GM23248 (cell line): ENCODE data around the gene QRICH2. TPM values are rescaled to one million over a fixed set of nuclear protein-coding genes. Genes with fewer than 3 reads are reported as not detected.

Experiments used
- DNase-seq: peaks from one replicate; pipeline ENCODE4 v3.0.0-alpha.2; 2015
- H2AFZ ChIP-seq: fragments of 200-600 bp; sonication (generic); 2 replicates; pipeline ENCODE4 v1.6.1; 2016; ENCODE audit warnings: antibody characterized with exemption
- H3F3A ChIP-seq: fragments of 200-600 bp; sonication (generic); 2 replicates; pipeline ENCODE4 v1.6.1; 2016; ENCODE audit warnings: mild to moderate bottlenecking, antibody characterized with exemption, mixed run types; ENCODE audit not compliant: insufficient read depth
- H3K27ac ChIP-seq: fragments of 200-600 bp; sonication (generic); 2 replicates; pipeline ENCODE4 v1.5.1; 2016; ENCODE audit warnings: mild to moderate bottlenecking
- H3K27me3 ChIP-seq: fragments of 200-600 bp; sonication (generic); replicated peaks from 2 replicates; pipeline ENCODE4 v1.6.1; 2016; ENCODE audit warnings: mild to moderate bottlenecking; ENCODE audit not compliant: insufficient read depth
- H3K36me3 ChIP-seq: fragments of 200-600 bp; sonication (generic); 2 replicates; pipeline ENCODE4 v1.6.1; 2016; ENCODE audit warnings: low read depth, mild to moderate bottlenecking
- H3K4me1 ChIP-seq: fragments of 200-600 bp; sonication (generic); 2 replicates; pipeline ENCODE4 v1.6.1; 2016; ENCODE audit warnings: mild to moderate bottlenecking; ENCODE audit not compliant: insufficient read depth
- H3K4me2 ChIP-seq: fragments of 200-600 bp; sonication (generic); one replicate; pipeline ENCODE4 v1.6.1; 2016; ENCODE audit warnings: mild to moderate bottlenecking; ENCODE audit not compliant: unreplicated experiment
- H3K4me3 ChIP-seq: fragments of 200-600 bp; sonication (generic); 2 replicates; pipeline ENCODE4 v1.5.1; 2016; ENCODE audit warnings: mild to moderate bottlenecking
- H3K79me2 ChIP-seq: fragments of 200-600 bp; sonication (generic); 2 replicates; pipeline ENCODE4 v1.6.1; 2016; ENCODE audit warnings: mild to moderate bottlenecking; ENCODE audit not compliant: insufficient read depth
- H3K9ac ChIP-seq: fragments of 200-600 bp; sonication (generic); 2 replicates; pipeline ENCODE4 v1.6.1; 2016; ENCODE audit warnings: mild to moderate bottlenecking
- H3K9me2 ChIP-seq: fragments of 200-600 bp; sonication (generic); 2 replicates; pipeline ENCODE4 v1.6.1; 2016; ENCODE audit warnings: mixed run types, mild to moderate bottlenecking, moderate library complexity; ENCODE audit not compliant: insufficient read depth
- H3K9me3 ChIP-seq: fragments of 200-600 bp; sonication (generic); one replicate; pipeline ENCODE4 v1.6.1; 2017; ENCODE audit warnings: low read depth
- H4K20me1 ChIP-seq: fragments of 200-600 bp; sonication (generic); 2 replicates; pipeline ENCODE4 v1.6.0; 2016; ENCODE audit not compliant: insufficient read depth
- EZH2 ChIP-seq: fragments of 200-600 bp; sonication (generic); IDR thresholded peaks from 2 replicates; pipeline ENCODE4 v1.6.1; 2018; ENCODE audit warnings: antibody characterized with exemption, mild to moderate bottlenecking; ENCODE audit not compliant: insufficient read depth, poor library complexity, severe bottlenecking
- EZH2phosphoT487 ChIP-seq: fragments of 200-600 bp; sonication (generic); IDR thresholded peaks from 2 replicates; pipeline ENCODE4 v1.6.1; 2018; ENCODE audit warnings: antibody characterized with exemption, moderate library complexity, mild to moderate bottlenecking, low read depth; ENCODE audit not compliant: insufficient read depth
- WGBS, 2 experiments: methylation state at CpG; one replicate each; pipeline ENCODE4 v1.1.6; 2015 to 2017; ENCODE audit warnings: low lambda C conversion rate in 2 of 2, low coverage in 1 of 2; ENCODE audit errors: missing lambda C conversion rate in 2 of 2; 5-methylcytosine and 5-hydroxymethylcytosine counted together
- in situ Hi-C: fragments of 300-500 bp; cut with MboI; formaldehyde crosslinking; loops from 2 replicates; pipeline ENCODE4 v1.15.0; 2020
- polyA plus RNA-seq: library from polyadenylated mRNA; unstranded; fragments of >200 nt; fragmentation: Nextera tagmentation; extraction: Ambion mirVana; gene quantifications from 2 replicates; pipeline ENCODE4 v1.2.1, GENCODE V29; 2016
- total RNA-seq: library from RNA; depleted of rRNA; stranded (reverse); fragments of >200 nt; shearing (Covaris generic); gene quantifications from 2 replicates; pipeline ENCODE4 v1.2.3, GENCODE V29; 2014

Gene QRICH2
- total and polyA plus RNA-seq, 2 experiments from 2014 or later: 1.3 to 4.0 TPM

DNA sequence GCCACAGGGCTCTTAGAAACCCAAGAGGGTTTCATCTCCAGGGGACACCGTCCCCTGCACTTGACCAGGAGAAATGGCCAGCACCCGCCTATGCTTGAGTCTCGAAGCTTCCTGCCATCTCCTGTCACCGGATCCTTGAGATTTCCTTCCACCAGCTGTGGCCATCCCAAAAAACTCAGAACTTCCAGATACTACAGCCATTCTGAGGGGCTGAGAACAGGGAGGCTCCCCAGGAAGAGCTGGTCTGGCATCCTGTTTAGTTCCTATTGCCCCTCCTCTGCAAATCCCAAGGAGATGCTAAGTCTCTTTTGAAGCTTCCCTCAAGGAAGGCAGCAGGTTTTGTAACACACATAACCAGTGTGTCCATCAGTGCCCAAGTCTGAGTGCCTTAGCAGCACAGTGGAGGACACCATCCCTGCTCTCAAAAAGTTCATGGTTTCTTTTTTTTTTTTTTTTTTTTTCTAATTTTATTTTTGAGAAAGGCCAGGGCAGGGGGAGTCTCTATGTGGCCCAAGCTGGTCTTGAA, 41.0 kb downstream of the QRICH2 start:
- no peak for DNase-seq
- no peaks in the 10 kb centered on the region for H3K9me2 ChIP-seq
- no peaks in the 10 kb centered on the region for H3K27me3 ChIP-seq
- H3K36me3 ChIP-seq: no peaks in the 10 kb centered on the region
- H4K20me1 ChIP-seq: no peaks in the 10 kb centered on the region
- H3K4me3 ChIP-seq: peak overlapping the region; percentile 88
- H3K27ac ChIP-seq: no peak overlapping the region
- 92 to 96% methylated on average over 4 of the region's 4 CpGs for WGBS, 2 experiments
- no peaks in the 10 kb centered on the region for H3K9me3 ChIP-seq
- peaks cover 22% of the 10 kb centered on the region for H3K4me1 ChIP-seq
- peak overlapping the region; percentile 97 for H3K4me2 ChIP-seq
- in situ Hi-C loops: no loop called here
- peak overlapping the region; percentile 98; the same call in 1 of the 2 replicates for H3K9ac ChIP-seq
- H3K79me2 ChIP-seq: peaks cover 44% of the 10 kb centered on the region
- no peak overlapping the region for H2AFZ ChIP-seq
- H3F3A ChIP-seq: peaks cover 7% of the 10 kb centered on the region
- no peak for TF ChIP-seq EZH2
- TF ChIP-seq EZH2phosphoT487: no peak

DNA sequence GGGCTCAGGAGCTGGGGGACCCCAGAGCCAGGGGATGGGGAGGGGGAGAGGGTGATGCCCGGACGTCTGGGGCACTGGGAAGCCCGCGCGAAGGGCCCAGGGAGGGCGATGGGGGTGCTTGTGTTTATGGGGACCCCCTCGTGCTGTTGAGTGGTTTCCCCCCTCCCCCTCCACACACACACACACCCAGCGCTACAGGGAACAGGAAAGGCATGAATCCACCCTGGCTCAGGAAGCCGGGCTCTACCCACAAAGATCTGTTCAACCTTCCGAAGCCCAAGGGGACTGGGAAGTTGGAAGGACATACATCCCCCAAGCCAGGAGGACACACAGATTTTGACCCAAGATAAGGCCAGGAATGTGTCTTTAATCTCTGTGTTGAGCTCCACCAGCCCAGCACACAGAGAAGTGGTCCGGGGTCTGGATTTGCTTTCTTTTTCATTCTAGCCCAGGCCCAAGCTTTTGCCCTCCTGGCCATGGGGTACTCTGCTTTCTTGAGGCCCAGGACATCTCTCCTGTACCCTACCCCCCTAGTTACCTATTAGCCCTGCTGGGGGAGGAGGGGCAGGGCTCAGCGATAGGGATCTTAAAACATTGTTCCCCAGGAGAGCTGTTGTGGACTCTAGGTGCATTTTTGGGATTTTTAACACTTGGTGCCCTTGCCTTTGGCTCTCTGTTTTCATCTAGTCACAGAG, 41.7 kb downstream of the QRICH2 start:
- H3K79me2 ChIP-seq: peaks cover 44% of the 10 kb centered on the region

DNA sequence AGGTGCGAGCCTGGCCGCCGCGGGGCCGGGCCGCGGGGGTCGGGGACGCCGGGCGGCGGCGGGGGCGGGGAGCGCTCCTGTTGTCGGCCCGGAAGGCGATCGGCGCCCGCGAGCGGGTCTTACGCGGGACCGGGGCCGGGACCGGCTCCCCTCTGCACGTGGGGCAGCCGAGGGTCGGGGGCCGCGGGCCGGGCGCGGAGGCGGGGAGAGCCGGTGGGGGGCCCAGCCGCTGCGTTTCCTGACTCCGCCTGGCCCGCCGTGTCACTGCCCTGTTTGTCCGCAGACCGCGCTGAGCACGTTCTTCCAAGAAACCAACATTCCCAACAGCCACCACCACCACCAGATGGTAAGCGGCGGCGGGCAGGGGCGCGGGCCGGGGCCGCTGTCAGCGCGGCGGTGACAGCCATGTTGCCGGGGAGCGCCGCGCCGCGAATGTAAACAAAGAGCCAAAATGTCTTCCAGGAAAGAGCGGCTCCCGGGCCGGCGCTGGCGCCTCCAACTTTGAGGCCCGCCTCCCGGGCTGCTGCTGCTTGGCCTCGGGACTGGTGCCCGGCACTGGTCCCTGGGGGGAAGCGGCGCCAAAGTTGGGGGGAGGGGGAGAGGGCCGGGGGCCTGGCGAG, 42.3 kb downstream of the QRICH2 start:
- 0 to 1% methylated on average over 30 to 32 of the region's 76 CpGs for WGBS, 2 experiments
- Histone ChIP-seq H3K27ac (peak overlapping the region; percentile 72), H3K9me2 (no peaks in the 10 kb centered on the region), H2AFZ (no peak overlapping the region), H3K27me3 (no peaks in the 10 kb centered on the region), H4K20me1 (no peaks in the 10 kb centered on the region), H3K9me3 (no peaks in the 10 kb centered on the region), H3K4me2 (peak overlapping the region; percentile 97), H3F3A (peaks cover 7% of the 10 kb centered on the region), H3K4me1 (peaks cover 22% of the 10 kb centered on the region), H3K36me3 (no peaks in the 10 kb centered on the region), H3K9ac (peak overlapping the region; percentile 98), H3K79me2 (peaks cover 44% of the 10 kb centered on the region), H3K4me3 (peak overlapping the region; percentile 88)
- in situ Hi-C loops: no loop called here
- peak; percentile 81 for DNase-seq
- TF ChIP-seq EZH2phosphoT487: no peak
- no peak for TF ChIP-seq EZH2

More for the DNA sequence above, 41.7 kb downstream of the QRICH2 start:
- in situ Hi-C loops: no loop called here
- peak overlapping the region; percentile 97 for H3K4me2 ChIP-seq
- no peak overlapping the region for H2AFZ ChIP-seq
- no peaks in the 10 kb centered on the region for H3K9me3 ChIP-seq
- H3K27ac ChIP-seq: peak overlapping the region; percentile 72
- H3K4me1 ChIP-seq: peaks cover 22% of the 10 kb centered on the region
- no peaks in the 10 kb centered on the region for H3K9me2 ChIP-seq
- TF ChIP-seq EZH2phosphoT487 (no peak), EZH2 (no peak)
- H3K4me3 ChIP-seq: peak overlapping the region; percentile 88
- WGBS, 2 experiments: 7 to 15% methylated on average over 5 to 11 of the region's 12 CpGs
- peaks cover 7% of the 10 kb centered on the region for H3F3A ChIP-seq
- H3K36me3 ChIP-seq: no peaks in the 10 kb centered on the region
- DNase-seq: peak; percentile 60
- H3K9ac ChIP-seq: peak overlapping the region; percentile 98
- H3K27me3 ChIP-seq: no peaks in the 10 kb centered on the region
- no peaks in the 10 kb centered on the region for H4K20me1 ChIP-seq

DNA sequence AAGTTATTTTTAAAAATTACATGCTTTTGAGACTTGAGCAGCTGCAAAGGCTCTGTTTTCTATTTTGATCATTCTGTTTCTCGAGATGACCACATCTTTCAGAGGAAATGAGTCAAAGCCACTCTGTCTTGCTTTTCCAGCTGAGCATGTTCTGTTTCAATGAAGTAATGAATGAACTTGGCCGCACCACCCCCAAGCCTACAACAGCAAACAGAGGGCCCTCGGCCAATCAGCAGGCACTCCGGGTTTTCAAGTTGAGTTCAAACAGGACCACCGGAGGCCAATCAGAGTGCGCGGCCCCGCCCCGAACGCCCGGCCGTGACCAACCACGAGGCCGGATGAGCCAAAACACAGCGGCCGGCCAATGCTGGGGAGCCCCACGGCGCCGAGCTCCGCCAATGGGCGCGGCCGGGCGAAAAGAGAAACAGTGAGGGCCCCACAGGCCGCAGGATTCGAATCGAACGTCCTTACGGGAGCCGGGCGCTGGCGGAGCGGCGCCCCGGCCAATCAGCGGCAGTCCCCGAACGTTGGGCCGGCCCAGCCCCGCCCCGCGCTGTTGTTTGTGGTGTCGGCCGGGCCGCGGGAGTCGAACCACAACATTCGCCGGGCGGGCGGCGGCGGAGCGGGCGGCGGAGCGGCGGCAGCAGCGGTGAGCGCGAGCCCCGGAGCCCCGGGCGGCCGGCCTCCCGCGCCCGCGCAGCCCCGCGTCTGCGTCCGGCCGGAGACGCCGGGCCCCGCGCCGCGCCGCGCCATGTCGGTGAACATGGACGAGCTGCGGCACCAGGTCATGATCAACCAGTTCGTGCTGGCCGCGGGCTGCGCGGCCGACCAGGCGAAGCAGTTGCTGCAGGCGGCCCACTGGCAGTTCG, 43.1 kb downstream of the QRICH2 start, which contains the start of gene UBALD2:
Gene UBALD2 (plus strand): TSS at position 594 of the 869 bp plus-strand sequence. CDS start 158 bp downstream, at position 752.
- Histone ChIP-seq H3K27me3 (no peaks in the 10 kb centered on the region), H3K79me2 (peaks cover 44% of the 10 kb centered on the region), H3K9me3 (no peaks in the 10 kb centered on the region), H4K20me1 (no peaks in the 10 kb centered on the region), H2AFZ (peak within 1 kb of the TSS; percentile 32; the same call in 1 of the 2 replicates), H3K4me3 (peak within 1 kb of the TSS; percentile 88), H3K4me2 (peak within 1 kb of the TSS; percentile 97), H3K36me3 (no peaks in the 10 kb centered on the region), H3K9me2 (no peaks in the 10 kb centered on the region), H3K9ac (peak within 1 kb of the TSS; percentile 98), H3F3A (peaks cover 7% of the 10 kb centered on the region), H3K4me1 (peaks cover 22% of the 10 kb centered on the region), H3K27ac (peak within 1 kb of the TSS; percentile 72)
- in situ Hi-C loops: no loop called here
- WGBS, 2 experiments: 1 to 2% methylated on average over 40 to 63 of the region's 94 CpGs
- TF ChIP-seq EZH2: no peak
- no peak for TF ChIP-seq EZH2phosphoT487
- peak; percentile 99 for DNase-seq
